Neural progenitor cell (in vitro differentiated cells): Measurements from ENCODE around the gene UGT2B7. TPM values are rescaled to one million over a fixed set of nuclear protein-coding genes. Genes with fewer than 3 reads are reported as not detected.
"Not testable (repeated sequence)": the region's sequence is repeated elsewhere in the genome, so short reads cannot be mapped to it uniquely, and the experiment has no call there.

Experiments used
- DNase-seq: peaks from one replicate; pipeline ENCODE4 v3.0.0-alpha.2; 2016; ENCODE audit warnings: low spot score
- H2AFZ ChIP-seq: fragments of 200-600 bp; sonication (generic); replicated peaks from 2 replicates; pipeline ENCODE4 v1.6.1; 2016; ENCODE audit warnings: antibody characterized with exemption
- H3F3A ChIP-seq: fragments of 200-600 bp; sonication (generic); 2 replicates; pipeline ENCODE4 v1.6.1; 2016; ENCODE audit warnings: antibody characterized with exemption, low read depth
- H3K27ac ChIP-seq: fragments of 200-600 bp; sonication (generic); 2 replicates; pipeline ENCODE4 v1.5.1; 2016; ENCODE audit warnings: mild to moderate bottlenecking
- H3K27me3 ChIP-seq: fragments of 200-600 bp; sonication (generic); 2 replicates; pipeline ENCODE4 v1.6.1; 2016; ENCODE audit warnings: mild to moderate bottlenecking, moderate library complexity
- H3K36me3 ChIP-seq: fragments of 200-600 bp; sonication (generic); 2 replicates; pipeline ENCODE4 v1.5.1; 2016
- H3K4me1 ChIP-seq: fragments of 200-600 bp; sonication (generic); 2 replicates; pipeline ENCODE4 v1.6.1; 2016; ENCODE audit warnings: mixed run types
- H3K4me2 ChIP-seq: fragments of 200-600 bp; sonication (generic); 2 replicates; pipeline ENCODE4 v1.6.1; 2016
- H3K4me3 ChIP-seq: fragments of 200-600 bp; sonication (generic); 2 replicates; pipeline ENCODE4 v1.5.1; 2016
- H3K79me2 ChIP-seq: fragments of 200-600 bp; sonication (generic); 2 replicates; pipeline ENCODE4 v1.6.1; 2016; ENCODE audit warnings: low read depth
- H3K9ac ChIP-seq: fragments of 200-600 bp; sonication (generic); 2 replicates; pipeline ENCODE4 v1.6.1; 2016
- H3K9me3 ChIP-seq: fragments of 200-600 bp; sonication (generic); 2 replicates; pipeline ENCODE4 v1.5.1; 2016; ENCODE audit warnings: low read depth
- H4K20me1 ChIP-seq: fragments of 200-600 bp; sonication (generic); 2 replicates; pipeline ENCODE4 v1.6.1; 2016; ENCODE audit warnings: low read depth
- H3K27ac Mint-ChIP-seq: 3 replicates; pipeline ENCODE4 v1.8.0; 2021; ENCODE audit warnings: mixed read lengths
- H3K27me3 Mint-ChIP-seq: 2 replicates; pipeline ENCODE4 v1.8.0; 2022; ENCODE audit warnings: low read depth, mild to moderate bottlenecking, inconsistent platforms, moderate library complexity, mixed read lengths; ENCODE audit not compliant: insufficient read depth
- H3K36me3 Mint-ChIP-seq: 3 replicates; pipeline ENCODE4 v1.8.0; 2021; ENCODE audit warnings: mixed read lengths
- H3K4me1 Mint-ChIP-seq: 3 replicates; pipeline ENCODE4 v1.8.0; 2021; ENCODE audit warnings: mixed read lengths
- H3K4me3 Mint-ChIP-seq: 3 replicates; pipeline ENCODE4 v1.8.0; 2021; ENCODE audit warnings: mild to moderate bottlenecking, moderate library complexity, mixed read lengths
- H3K9me3 Mint-ChIP-seq: 3 replicates; pipeline ENCODE4 v1.8.0; 2020; ENCODE audit warnings: mixed read lengths
- CTCF ChIP-seq: fragments of 200-600 bp; sonication (generic); IDR thresholded peaks from 2 replicates; pipeline ENCODE4 v1.5.1; 2017; ENCODE audit warnings: antibody characterized with exemption, mild to moderate bottlenecking
- EZH2 ChIP-seq: fragments of 200-600 bp; sonication (generic); IDR thresholded peaks from 2 replicates; pipeline ENCODE4 v1.6.1; 2017; ENCODE audit warnings: antibody characterized with exemption, mild to moderate bottlenecking, moderate library complexity
- EZH2phosphoT487 ChIP-seq: fragments of 200-600 bp; sonication (generic); IDR thresholded peaks from 2 replicates; pipeline ENCODE4 v1.6.1; 2017; ENCODE audit warnings: antibody characterized with exemption
- total RNA-seq: library from RNA; depleted of rRNA; stranded (reverse); fragments of >200 nt; gene quantifications from 2 replicates; pipeline ENCODE4 v1.2.3, GENCODE V29; 2015; ENCODE audit warnings: low replicate concordance

Gene UGT2B7
- total RNA-seq, 1 donor from 2014 or later, result not detected

GRCh38 chr4:69098470-69098869, 2.2 kb downstream of the UGT2B7 start:
- no peak overlapping the region for H3K9ac ChIP-seq
- no peaks in the 10 kb centered on the region for H3K9me3 Mint-ChIP-seq
- no peaks in the 10 kb centered on the region for H3K9me3 ChIP-seq
- H3K27ac Mint-ChIP-seq, result no peak overlapping the region
- no peak overlapping the region for H3K4me3 Mint-ChIP-seq
- H3K27me3 Mint-ChIP-seq, result no peaks in the 10 kb centered on the region
- H3K36me3 Mint-ChIP-seq, result no peaks in the 10 kb centered on the region
- H3K36me3 ChIP-seq, result no peaks in the 10 kb centered on the region
- no peaks in the 10 kb centered on the region for H3K79me2 ChIP-seq
- H3K27ac ChIP-seq, result no peak overlapping the region
- H4K20me1 ChIP-seq, result no peaks in the 10 kb centered on the region
- no peak overlapping the region for H3K4me2 ChIP-seq
- no peaks in the 10 kb centered on the region for H3K4me1 ChIP-seq
- no peak for DNase-seq
- H3K4me3 ChIP-seq, result no peak overlapping the region
- TF ChIP-seq CTCF (no peak), EZH2phosphoT487 (no peak), EZH2 (no peak)
- no peaks in the 10 kb centered on the region for H3F3A ChIP-seq
- H2AFZ ChIP-seq, result no peak overlapping the region
- H3K4me1 Mint-ChIP-seq, result peaks cover 14% of the 10 kb centered on the region
- H3K27me3 ChIP-seq, result no peaks in the 10 kb centered on the region

- Mint-ChIP-seq H3K36me3 (no peaks in the 10 kb centered on the region), H3K4me3 (no peak overlapping the region), H3K9me3 (no peaks in the 10 kb centered on the region), H3K4me1 (peaks cover 14% of the 10 kb centered on the region), H3K27ac (no peak overlapping the region), H3K27me3 (no peaks in the 10 kb centered on the region)
- H2AFZ ChIP-seq, result no peak overlapping the region
- no peak overlapping the region for H3K27ac ChIP-seq
- no peak overlapping the region for H3K9ac ChIP-seq
- H3K79me2 ChIP-seq, result no peaks in the 10 kb centered on the region
- no peaks in the 10 kb centered on the region for H3F3A ChIP-seq
- H4K20me1 ChIP-seq, result no peaks in the 10 kb centered on the region
- no peaks in the 10 kb centered on the region for H3K36me3 ChIP-seq
- no peaks in the 10 kb centered on the region for H3K27me3 ChIP-seq
- DNase-seq, result no peak
- H3K4me2 ChIP-seq, result no peak overlapping the region
- H3K9me3 ChIP-seq, result no peaks in the 10 kb centered on the region
- no peaks in the 10 kb centered on the region for H3K4me1 ChIP-seq
- TF ChIP-seq CTCF (no peak), EZH2 (no peak), EZH2phosphoT487 (no peak)
- H3K4me3 ChIP-seq, result no peak overlapping the region
Observed at GRCh38 chr4:69099910-69100309, 3.6 kb downstream of the UGT2B7 start.

- peak; percentile 2 for DNase-seq
- not testable (repeated sequence) for H3K27ac Mint-ChIP-seq, H3K36me3 Mint-ChIP-seq, H3K9ac ChIP-seq, H3K36me3 ChIP-seq, H3K9me3 ChIP-seq, H3K4me1 ChIP-seq, H3K4me3 Mint-ChIP-seq, H3K27ac ChIP-seq, H3K4me3 ChIP-seq, H4K20me1 ChIP-seq, H3K27me3 Mint-ChIP-seq, H3K9me3 Mint-ChIP-seq, H3K27me3 ChIP-seq, H3K79me2 ChIP-seq, H3F3A ChIP-seq, H3K4me2 ChIP-seq, H2AFZ ChIP-seq
- H3K4me1 Mint-ChIP-seq, result peaks cover 11% of the 10 kb centered on the region
Observed at GRCh38 chr4:69102668-69103067, 6.4 kb downstream of the UGT2B7 start.

- H3K4me2 ChIP-seq, result no peak overlapping the region
- H4K20me1 ChIP-seq, result no peaks in the 10 kb centered on the region
- no peaks in the 10 kb centered on the region for H3K4me1 ChIP-seq
- Mint-ChIP-seq H3K36me3 (no peaks in the 10 kb centered on the region), H3K4me1 (peaks cover 11% of the 10 kb centered on the region), H3K27ac (no peak overlapping the region), H3K9me3 (no peaks in the 10 kb centered on the region), H3K27me3 (no peaks in the 10 kb centered on the region), H3K4me3 (no peak overlapping the region)
- no peaks in the 10 kb centered on the region for H3F3A ChIP-seq
- no peaks in the 10 kb centered on the region for H3K27me3 ChIP-seq
- H3K27ac ChIP-seq, result no peak overlapping the region
- H3K79me2 ChIP-seq, result no peaks in the 10 kb centered on the region
- no peak for DNase-seq
- H3K9ac ChIP-seq, result no peak overlapping the region
- H3K4me3 ChIP-seq, result no peak overlapping the region
- no peak for TF ChIP-seq EZH2phosphoT487
- H3K36me3 ChIP-seq, result no peaks in the 10 kb centered on the region
- H3K9me3 ChIP-seq, result no peaks in the 10 kb centered on the region
- H2AFZ ChIP-seq, result no peak overlapping the region
Observed at GRCh38 chr4:69104719-69105275, 8.5 kb downstream of the UGT2B7 start.

GRCh38 chr4:69115151-69115850, 19.0 kb downstream of the UGT2B7 start:
- H2AFZ ChIP-seq, H3K79me2 ChIP-seq, H3K4me1 ChIP-seq, H3K27ac Mint-ChIP-seq, H3K36me3 Mint-ChIP-seq, H3K4me3 ChIP-seq, H3K27ac ChIP-seq, H3K27me3 Mint-ChIP-seq, H4K20me1 ChIP-seq, DNase-seq, H3K9me3 ChIP-seq, H3K4me2 ChIP-seq, H3K4me1 Mint-ChIP-seq, H3K36me3 ChIP-seq, H3K4me3 Mint-ChIP-seq, H3K27me3 ChIP-seq, H3K9me3 Mint-ChIP-seq, H3F3A ChIP-seq, H3K9ac ChIP-seq: not testable (repeated sequence)
